HG03439 (cell line): Measurements from ENCODE around the gene PRSS21.

Experiments
- ATAC-seq: cut with Tn5 transposase; IDR thresholded peaks from one replicate; pipeline ENCODE4 v1.9.1; 2021; ENCODE audit warnings: mild to moderate bottlenecking, moderate library complexity; ENCODE audit not compliant: unreplicated experiment

PRSS21 gene

GRCh38 chr16:2825049-2825742 lies 8.2 kb downstream of the PRSS21 start:
- no peak for ATAC-seq

GRCh38 chr16:2825906-2826305 lies 8.9 kb downstream of the PRSS21 start:
- ATAC-seq, result no peak

GRCh38 chr16:2826591-2827373 lies 9.7 kb downstream of the PRSS21 start:
- ATAC-seq, result no peak

GRCh38 chr16:2827374-2827791 lies 10.3 kb downstream of the PRSS21 start:
- ATAC-seq, result no peak

GRCh38 chr16:2827831-2828520 lies 10.9 kb downstream of the PRSS21 start:
- no peak for ATAC-seq

DNA sequence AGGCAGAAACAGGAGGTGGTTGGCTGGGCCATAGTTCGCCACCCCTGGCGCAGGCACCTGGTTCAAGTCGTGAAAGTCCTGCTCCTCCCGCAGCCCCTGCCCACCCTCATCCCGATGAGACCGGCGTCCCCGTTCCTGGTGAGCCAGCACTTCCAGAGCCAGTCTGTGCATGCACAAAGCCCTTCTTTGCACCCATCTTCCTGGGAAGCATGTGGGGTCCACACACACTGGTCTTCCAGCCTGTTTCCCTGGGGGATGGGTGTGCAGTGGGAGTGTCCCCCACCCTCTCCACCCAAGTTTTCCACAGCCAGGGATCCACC lies 11.4 kb downstream of the PRSS21 start:
- no peak for ATAC-seq

GRCh38 chr16:2828876-2829430 lies 11.9 kb downstream of the PRSS21 start:
- no peak for ATAC-seq

DNA sequence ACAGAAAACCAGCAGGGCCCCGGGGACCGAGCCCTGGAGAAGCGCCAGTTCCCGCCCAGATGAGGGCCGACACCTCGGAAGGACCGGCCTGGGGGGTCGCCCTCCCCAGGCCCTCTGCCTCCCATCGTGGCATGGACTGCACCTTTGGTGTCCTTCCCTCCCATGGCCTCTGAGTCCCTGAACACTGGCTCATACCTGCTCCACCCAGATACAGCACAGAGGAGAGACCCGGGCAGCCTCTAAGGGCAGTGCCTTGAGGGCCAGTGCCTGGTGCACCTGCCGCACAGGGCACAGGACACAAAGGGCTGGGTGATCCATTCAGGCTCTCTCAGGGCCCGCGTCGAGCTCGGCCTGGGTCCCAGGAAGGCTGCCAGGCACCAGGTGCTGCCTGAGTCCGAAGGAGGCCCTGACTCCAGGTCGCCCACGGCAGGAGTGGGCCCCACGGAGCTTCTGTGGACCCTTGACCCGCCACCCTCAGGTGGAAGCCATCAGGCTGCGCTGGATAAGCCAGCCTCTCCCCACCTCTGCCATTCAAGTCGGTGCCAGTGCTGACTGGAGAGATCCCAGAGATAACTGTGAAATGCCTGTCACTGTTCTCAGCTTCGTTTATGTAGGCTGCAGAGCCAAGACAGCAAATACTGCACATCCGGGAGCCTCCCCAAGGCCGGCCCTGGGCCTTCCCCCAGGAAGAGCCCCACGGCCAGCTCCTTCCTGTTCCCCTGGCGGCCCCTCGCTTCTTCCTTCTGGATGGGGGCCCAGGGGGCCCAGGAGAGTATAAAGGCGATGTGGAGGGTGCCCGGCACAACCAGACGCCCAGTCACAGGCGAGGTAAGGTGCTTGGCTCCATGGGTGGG lies 12.7 kb downstream of the PRSS21 start, which contains the start of gene ZG16B:
TSS of gene ZG16B (plus strand) at position 803 of the 854 bp plus-strand sequence. CDS start 139 bp downstream, outside the sequence.
- no peak for ATAC-seq

DNA sequence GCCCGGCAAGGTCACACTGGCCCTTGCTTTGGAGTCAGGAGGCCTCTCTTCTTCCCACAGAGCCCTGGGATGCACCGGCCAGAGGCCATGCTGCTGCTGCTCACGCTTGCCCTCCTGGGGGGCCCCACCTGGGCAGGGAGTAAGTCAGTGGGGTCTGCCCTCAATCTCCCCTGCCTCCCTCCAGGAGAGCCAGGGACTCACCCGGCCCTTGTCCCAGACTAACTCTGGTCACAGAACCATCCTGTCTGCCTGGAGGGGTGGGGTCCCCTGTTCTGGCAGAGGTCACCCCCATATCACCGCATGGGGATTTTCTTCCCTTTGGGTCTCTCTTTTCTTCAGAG lies 13.3 kb downstream of the PRSS21 start:
- ATAC-seq, result no peak

DNA sequence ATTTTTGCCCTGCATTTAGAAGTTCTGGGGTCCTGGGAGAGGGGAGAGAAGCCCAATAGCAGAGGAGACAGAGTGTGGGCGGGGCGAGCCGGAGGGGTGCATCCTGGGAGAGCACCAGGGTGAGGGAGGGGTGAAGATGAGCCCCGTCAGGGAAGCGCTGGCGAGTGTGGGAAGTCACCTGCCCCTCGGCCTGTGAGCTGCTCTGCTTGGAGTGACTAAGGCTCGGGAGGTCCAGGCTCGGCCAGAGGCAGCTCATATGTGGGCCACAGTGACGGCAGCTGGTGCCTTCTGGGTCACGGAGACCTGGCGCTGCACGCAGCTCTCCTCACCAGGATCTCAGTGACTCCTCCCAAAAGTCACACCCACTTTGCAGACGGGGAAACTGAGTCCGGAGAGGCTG lies 14.2 kb downstream of the PRSS21 start:
- no peak for ATAC-seq

- ATAC-seq, result no peak
Measured at GRCh38 chr16:2833776-2834175, 16.7 kb downstream of the PRSS21 start.

GRCh38 chr16:2834968-2835367 lies 17.9 kb downstream of the PRSS21 start:
- no peak for ATAC-seq

DNA sequence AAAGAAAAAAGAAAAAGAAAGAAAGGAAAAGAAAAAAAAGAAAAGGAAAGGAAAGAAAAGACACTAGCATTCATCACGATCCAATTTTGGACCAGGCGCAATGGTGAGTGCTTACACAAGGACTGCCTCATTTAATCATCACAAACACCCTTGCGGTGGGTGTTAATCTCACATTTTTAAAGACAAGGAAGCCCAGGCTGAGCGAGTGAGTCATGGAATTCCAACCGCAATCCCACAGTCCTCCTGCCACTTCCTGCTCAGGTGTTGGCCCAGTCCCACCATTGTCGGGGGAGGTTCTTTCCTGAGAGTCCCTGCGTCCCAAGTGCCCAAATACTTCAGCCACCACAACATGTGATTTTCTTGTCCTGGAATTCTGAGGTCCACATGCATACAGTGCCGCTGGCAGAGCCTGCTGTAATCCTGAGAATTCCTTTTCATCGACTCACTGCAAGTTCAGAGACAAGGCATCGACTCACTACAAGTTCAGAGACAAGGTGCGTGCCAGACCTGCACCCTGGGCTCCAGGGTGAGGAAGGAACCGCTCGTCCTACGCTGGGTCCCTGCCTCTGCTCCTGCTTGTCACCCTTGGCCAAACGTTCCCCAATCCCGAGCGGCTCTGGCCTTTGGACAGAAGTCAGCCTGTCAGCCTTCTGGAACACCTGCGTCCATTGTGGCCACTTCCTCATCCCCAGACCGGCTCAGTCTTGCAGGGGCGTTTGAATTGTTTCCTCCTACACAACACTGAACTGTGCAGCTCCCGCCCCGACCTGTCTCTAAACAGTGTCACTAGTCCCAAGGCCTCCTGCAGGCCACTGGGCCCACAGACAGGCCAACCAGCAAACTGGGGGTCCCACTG lies 18.8 kb downstream of the PRSS21 start:
- no peak for ATAC-seq

- ATAC-seq, result no peak
Measured at GRCh38 chr16:2836646-2837508, 19.8 kb downstream of the PRSS21 start.

GRCh38 chr16:2838928-2839327 lies 21.9 kb downstream of the PRSS21 start:
- no peak for ATAC-seq

DNA sequence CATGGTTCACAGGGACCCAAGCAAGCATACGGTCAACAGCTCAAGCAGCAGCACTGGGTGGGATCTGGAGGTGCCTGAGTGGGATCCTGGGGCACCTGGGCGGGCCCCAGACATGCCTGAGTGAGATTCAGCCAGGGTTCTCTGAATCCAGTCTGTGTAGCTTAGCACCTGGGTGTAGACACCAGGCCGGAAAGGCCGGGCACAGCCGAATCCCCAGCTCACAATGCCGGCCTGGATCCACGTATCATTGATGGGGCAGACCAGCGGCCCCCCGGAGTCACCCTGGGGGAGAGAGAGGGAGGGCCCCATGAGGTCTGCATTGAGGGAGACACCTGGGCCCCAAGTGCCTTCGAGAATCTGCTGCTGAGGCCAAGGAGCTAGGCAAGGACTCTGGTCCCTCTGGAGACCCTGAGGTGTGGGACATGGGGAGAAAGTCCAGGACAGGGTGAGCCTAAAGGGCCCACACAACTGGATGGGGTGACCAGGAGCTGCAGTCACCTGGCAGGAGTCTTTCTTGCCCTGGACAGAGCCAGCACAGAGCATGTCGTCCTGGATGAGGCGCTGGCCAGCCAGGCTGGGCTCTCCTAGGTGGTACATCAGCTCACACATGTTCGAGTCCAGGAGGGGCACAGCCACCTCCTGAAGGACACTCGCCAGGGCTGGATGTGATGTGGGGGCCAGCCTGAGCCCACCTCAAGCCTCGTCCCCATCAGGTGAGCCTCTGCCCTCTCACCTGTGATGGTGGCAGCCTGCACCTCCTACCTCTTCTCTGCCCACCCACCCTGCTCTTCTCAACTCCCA lies 22.8 kb downstream of the PRSS21 start:
- no peak for ATAC-seq

GRCh38 chr16:2840914-2841313 lies 23.9 kb downstream of the PRSS21 start:
- ATAC-seq, result no peak
